Measurements from ENCODE around the gene MOGAT2.
"Not testable (repeated sequence)": the region's sequence is repeated elsewhere in the genome, so short reads cannot be mapped to it uniquely, and the experiment has no call there.

Gene MOGAT2

GRCh38 chr11:75719340-75720239 is 2.0 kb downstream of the MOGAT2 start:
- DNase-seq (ENCODE audit: low read depth) = no peak

GRCh38 chr11:75720639-75721038 is 3.0 kb downstream of the MOGAT2 start:
- no peak for DNase-seq (ENCODE audit: low read depth)

- no peak for DNase-seq (ENCODE audit: low read depth)
Observed at GRCh38 chr11:75721852-75722668, 4.4 kb downstream of the MOGAT2 start.

- DNase-seq (ENCODE audit: low read depth) = no peak
Observed at GRCh38 chr11:75722669-75723042, 5.0 kb downstream of the MOGAT2 start.

- no peak for DNase-seq (ENCODE audit: low read depth)
Observed at GRCh38 chr11:75725547-75726320, 8.1 kb downstream of the MOGAT2 start.

GRCh38 chr11:75728992-75729391 is 11.4 kb downstream of the MOGAT2 start:
- no peak for DNase-seq (ENCODE audit: low read depth)

- DNase-seq (ENCODE audit: low read depth) = no peak
Observed at GRCh38 chr11:75731095-75731494, 13.5 kb downstream of the MOGAT2 start.

- no peak for DNase-seq (ENCODE audit: low read depth)
Observed at GRCh38 chr11:75733071-75733430, 15.4 kb downstream of the MOGAT2 start.

GRCh38 chr11:75733431-75734107 is 15.9 kb downstream of the MOGAT2 start:
- no peak for DNase-seq (ENCODE audit: low read depth)

- DNase-seq (ENCODE audit: low read depth) = no peak
Observed at GRCh38 chr11:75734491-75735180, 17.0 kb downstream of the MOGAT2 start.

- no peak for DNase-seq (ENCODE audit: low read depth)
Observed at GRCh38 chr11:75735181-75735845, 17.7 kb downstream of the MOGAT2 start.

GRCh38 chr11:75737314-75737713 is 19.7 kb downstream of the MOGAT2 start:
- no peak for DNase-seq (ENCODE audit: low read depth)

- DNase-seq (ENCODE audit: low read depth) = no peak
Observed at GRCh38 chr11:75740681-75741080, 23.0 kb downstream of the MOGAT2 start.

GRCh38 chr11:75743159-75743558 is 25.5 kb downstream of the MOGAT2 start:
- DNase-seq (ENCODE audit: low read depth) = not testable (repeated sequence)

GRCh38 chr11:75743711-75744563 is 26.3 kb downstream of the MOGAT2 start:
- DNase-seq (ENCODE audit: low read depth) = no peak

- no peak for DNase-seq (ENCODE audit: low read depth)
Observed at GRCh38 chr11:75745807-75746206, 28.2 kb downstream of the MOGAT2 start.

GRCh38 chr11:75748729-75749273 is 31.2 kb downstream of the MOGAT2 start:
- not testable (repeated sequence) for DNase-seq (ENCODE audit: low read depth)

GRCh38 chr11:75754933-75755332 is 37.3 kb downstream of the MOGAT2 start:
- DNase-seq (ENCODE audit: low read depth) = not testable (repeated sequence)

GRCh38 chr11:75757651-75758050 is 40.0 kb downstream of the MOGAT2 start:
- DNase-seq (ENCODE audit: low read depth) = no peak
